NCI-H446 treated with DMSO at 0.1 percent for 48 hours (cell line): Measurements from ENCODE around the gene PARM1.
"Not testable (repeated sequence)": the region's sequence is repeated elsewhere in the genome, so short reads cannot be mapped to it uniquely, and the experiment has no call there.

Experiments used
- DNase-seq: peaks from one replicate; lab custom pipeline; 2025; lab: John Stamatoyannopoulos, UW

PARM1 gene

GRCh38 chr4:74983253-74983635, 50.3 kb downstream of the PARM1 start:
- DNase-seq: no peak

- peak; percentile 92 for DNase-seq
Observed at GRCh38 chr4:74990276-74990875, 57.5 kb downstream of the PARM1 start.

- not testable (repeated sequence) for DNase-seq
Observed at GRCh38 chr4:74994436-74994835, 61.5 kb downstream of the PARM1 start.

GRCh38 chr4:74996996-74997395, 64.1 kb downstream of the PARM1 start:
- no peak for DNase-seq

- peak; percentile 49 for DNase-seq
Observed at GRCh38 chr4:74997948-74998729, 65.2 kb downstream of the PARM1 start.

DNA sequence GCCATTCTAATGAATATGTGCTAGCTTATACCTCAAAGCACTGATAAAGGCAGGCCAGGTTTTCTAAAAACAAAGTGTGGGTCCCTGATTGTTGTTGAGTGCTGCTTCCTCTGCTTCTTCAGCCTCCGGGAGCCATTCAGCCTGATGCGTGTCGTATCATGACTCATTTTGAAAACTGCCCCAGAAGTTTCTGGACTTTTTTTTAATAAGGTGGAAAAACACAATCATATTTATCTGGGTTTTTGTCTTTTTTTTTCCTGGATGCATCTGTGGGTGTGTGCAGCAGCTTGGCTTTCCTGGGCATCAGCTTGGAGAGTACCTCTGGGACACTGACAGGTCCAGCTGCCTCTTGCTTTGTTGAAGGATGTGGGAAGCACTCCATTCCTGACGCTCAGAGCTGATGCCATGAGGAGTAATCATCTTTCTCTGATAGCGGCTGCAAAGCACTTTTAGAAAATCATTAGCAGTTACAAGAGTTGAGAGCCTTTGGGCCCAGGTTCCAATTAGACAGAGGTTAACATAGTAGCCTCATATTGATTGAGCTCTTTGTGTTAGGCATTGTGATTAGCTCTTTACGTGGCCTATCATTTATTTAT, 66.9 kb downstream of the PARM1 start:
- no peak for DNase-seq

DNA sequence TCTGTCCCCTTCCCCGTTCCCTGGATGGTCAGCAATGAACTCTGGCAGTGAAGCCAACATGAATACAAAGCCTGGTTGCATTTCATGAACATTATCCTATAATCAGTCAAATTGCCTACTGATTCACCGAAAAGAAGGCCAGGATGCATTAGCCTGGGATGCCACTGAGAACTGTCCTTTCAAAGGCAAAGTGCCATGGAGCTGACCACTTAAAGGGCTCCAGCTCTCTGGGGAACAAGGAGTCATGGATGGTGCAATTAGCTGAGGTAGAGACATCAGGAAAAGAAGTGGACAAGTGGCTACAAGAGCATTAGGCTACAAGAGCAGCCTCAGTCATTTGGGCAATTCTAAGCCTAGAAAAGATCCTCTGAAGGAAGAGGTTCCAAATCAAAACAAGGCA, 69.0 kb downstream of the PARM1 start:
- no peak for DNase-seq

DNA sequence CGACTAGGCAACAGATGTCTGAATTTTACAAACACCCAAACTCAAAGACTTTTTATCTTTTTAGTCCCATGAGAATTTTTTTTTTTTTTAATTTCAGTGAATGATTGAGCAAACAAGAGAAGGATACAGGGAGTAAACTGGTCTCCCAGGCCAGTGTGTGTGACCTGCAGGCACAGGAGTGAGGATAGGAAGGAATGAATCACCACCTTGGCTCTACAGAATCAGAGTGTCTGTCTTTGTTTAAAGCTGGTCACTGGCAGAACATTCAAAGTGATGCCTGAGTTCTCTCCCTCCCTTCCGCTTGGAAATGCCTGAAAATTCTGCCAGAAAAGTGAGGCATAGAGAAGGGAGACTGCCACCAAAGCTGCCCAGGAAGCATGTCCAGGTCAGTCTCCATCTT, 69.5 kb downstream of the PARM1 start:
- no peak for DNase-seq

DNA sequence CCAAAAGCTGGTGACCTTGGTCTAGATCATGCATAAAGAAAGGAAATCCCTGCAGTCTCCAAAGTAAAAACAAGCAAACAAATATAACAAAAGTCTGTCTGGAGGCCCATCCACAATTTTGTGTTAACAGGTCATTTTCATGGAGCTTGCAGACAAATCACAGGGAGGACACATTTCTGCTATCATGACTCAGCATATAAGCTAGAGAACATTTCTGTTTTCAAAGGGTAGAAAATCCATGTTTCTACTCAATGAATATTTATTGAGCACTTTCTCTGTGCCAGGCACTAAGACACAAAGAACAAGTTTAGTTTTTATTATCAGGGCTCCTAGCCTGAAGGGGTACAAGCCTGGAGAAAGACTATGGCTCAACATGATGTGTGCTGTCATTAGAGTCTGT, 71.1 kb downstream of the PARM1 start:
- DNase-seq: no peak

GRCh38 chr4:75004755-75005668, 72.1 kb downstream of the PARM1 start:
- DNase-seq: no peak

- no peak for DNase-seq
Observed at GRCh38 chr4:75005727-75006126, 72.8 kb downstream of the PARM1 start.

DNA sequence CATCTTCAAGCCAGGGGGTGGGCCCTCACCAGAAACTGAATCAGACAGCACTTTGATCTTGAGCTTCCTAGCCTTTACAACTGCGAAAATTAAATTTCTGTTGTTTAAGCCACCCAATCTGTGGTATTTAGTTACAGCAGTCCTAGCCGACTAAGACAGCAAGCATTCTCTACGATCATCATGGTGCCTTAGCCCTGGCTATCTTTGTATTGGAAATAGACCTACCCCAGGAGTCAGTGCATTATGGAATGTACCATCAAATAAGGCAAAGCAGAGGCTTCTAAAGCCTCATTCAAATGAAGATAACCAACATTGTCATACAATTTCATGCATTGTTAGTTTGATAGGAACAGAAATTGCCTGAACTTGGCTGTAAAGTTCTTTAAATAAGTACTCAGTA, 75.0 kb downstream of the PARM1 start:
- no peak for DNase-seq

- DNase-seq: no peak
Observed at GRCh38 chr4:75009138-75009537, 76.2 kb downstream of the PARM1 start.

DNA sequence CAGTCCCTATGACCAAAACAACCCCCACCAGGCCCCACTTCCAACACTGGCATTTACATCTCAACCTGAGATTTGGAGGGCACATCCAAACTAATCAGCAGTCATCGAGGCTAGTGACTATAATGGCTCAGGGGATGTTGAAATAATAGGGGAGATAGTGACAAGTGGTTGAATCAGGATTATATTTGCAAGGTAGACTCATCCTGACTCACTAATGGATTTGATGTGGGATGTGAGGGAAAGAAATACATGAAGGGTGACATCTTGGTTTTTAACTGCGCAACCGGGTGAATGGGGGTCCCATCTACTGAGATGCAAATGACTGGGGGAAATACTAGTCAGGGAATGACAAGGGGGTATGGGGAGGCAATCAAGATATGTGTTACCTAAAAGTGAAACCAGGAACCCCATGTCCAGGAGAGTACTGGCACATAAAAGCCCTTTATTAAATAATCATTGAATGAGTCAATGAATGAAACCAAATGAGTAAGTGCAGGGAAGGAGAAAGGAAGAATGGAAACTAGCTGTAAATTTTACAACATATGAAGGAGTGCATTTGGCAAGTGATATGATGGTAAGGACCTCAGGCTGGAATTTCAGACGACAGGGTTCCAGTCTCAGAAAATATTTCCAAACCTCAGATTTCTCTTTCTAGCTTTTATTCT, 78.3 kb downstream of the PARM1 start:
- no peak for DNase-seq

GRCh38 chr4:75015627-75016026, 82.7 kb downstream of the PARM1 start:
- no peak for DNase-seq

DNA sequence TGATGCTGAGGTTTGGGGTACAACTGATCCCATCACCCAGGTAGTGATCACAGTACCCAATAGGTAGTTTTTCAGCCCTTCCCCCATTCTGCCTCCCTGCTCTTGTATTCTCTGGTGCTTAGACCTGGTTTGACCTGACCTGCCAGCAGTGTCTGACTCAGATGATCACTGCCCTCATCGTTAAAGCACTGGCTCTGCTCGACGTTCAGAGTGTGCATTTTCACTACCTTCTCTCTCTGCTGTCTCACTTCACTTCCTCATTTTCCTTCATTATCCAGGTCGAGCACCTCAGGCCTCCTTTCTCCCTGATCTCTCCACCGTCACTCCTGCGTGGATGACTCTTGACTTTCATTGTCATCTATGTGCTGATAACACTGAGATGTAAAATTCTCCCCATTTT, 83.6 kb downstream of the PARM1 start:
- no peak for DNase-seq

- no peak for DNase-seq
Observed at GRCh38 chr4:75018811-75019479, 86.0 kb downstream of the PARM1 start.

- no peak for DNase-seq
Observed at GRCh38 chr4:75025431-75025830, 92.5 kb downstream of the PARM1 start.

DNA sequence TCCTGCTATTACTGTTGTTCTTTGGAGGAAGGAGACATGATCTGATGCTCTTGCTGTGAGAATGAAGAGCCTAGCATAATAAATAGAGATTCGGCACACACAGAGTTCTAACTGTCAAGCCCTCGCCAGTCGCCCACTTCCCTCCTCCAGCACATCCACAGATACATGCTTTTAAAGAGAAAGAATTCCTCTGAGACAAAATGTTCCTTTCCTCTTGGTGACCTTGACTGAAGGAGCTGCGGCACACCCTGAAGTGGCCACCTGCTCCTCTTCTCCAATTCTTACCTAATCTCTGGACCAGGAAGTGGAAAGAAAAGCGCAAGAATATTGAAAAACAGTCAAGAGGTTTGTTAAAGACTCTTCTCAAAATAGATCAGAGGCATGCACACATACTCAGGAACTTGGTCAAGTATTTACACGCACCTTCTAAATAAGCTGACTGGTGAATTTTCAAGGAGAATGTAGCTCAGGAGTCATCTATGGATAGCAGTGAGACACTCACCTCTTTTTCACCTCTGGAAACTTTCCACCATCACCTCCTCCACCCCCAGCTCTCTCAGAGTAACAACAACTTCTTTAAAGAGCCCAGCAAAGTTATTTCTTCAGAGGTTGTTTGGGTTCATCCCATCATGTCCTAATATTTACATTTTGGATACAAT, 95.4 kb downstream of the PARM1 start:
- no peak for DNase-seq

- no peak for DNase-seq
Observed at GRCh38 chr4:75030028-75030427, 97.1 kb downstream of the PARM1 start.
